ENCODE measurements around the gene HOMER2.

GRCh38 chr15:82979726-82980125 lies 27.2 kb upstream of the HOMER2 start:
- TF ChIP-seq GATA2 (IDR thresholded peaks at IDR 0.05; ENCODE audit: low read depth, low read length) (no peak), GATA3 (IDR thresholded peaks at IDR 0.05; ENCODE audit: low read depth, low read length) (no peak)
